Measurements from ENCODE around the gene KCTD2.
"Not testable (repeated sequence)": the region's sequence is repeated elsewhere in the genome, so short reads cannot be mapped to it uniquely, and the experiment has no call there.

Gene KCTD2

GRCh38 chr17:75044716-75045115 lies 2.3 kb upstream of the KCTD2 start:
- TF ChIP-seq, protein P1, sequence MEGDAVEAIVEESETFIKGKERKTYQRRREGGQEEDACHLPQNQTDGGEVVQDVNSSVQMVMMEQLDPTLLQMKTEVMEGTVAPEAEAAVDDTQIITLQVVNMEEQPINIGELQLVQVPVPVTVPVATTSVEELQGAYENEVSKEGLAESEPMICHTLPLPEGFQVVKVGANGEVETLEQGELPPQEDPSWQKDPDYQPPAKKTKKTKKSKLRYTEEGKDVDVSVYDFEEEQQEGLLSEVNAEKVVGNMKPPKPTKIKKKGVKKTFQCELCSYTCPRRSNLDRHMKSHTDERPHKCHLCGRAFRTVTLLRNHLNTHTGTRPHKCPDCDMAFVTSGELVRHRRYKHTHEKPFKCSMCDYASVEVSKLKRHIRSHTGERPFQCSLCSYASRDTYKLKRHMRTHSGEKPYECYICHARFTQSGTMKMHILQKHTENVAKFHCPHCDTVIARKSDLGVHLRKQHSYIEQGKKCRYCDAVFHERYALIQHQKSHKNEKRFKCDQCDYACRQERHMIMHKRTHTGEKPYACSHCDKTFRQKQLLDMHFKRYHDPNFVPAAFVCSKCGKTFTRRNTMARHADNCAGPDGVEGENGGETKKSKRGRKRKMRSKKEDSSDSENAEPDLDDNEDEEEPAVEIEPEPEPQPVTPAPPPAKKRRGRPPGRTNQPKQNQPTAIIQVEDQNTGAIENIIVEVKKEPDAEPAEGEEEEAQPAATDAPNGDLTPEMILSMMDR (IDR thresholded peaks at IDR 0.05; ENCODE audit: control insufficient read depth, extremely low read depth, insufficient read depth), result no peak
- H3K4me3 ChIP-seq (ENCODE audit: low read depth, low read length), result no peak overlapping the region
- no peak for DNase-seq (ENCODE audit: low read depth)

DNA sequence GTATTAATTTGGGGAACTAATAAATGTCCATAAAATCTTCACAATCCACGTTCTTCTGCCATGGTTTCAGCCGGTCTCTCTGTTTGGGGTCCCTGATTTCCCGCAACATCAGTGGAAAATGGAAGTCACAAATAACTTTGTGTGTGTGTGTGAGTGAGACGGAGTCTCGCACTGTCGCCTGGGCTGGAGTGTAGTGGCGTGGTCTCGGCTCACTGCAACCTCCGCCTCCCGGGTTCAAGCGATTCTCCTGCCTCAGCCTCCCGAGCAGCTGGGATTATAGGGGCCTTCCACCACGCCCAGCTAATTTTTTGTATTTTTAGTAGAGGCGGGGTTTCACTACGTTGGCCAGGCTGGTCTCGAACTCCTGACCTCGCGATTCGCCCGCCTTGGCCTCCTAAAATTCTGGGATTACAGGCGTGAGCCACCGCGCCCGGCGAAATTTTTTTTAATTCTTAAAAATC lies 1.0 kb upstream of the KCTD2 start:
- not testable (repeated sequence) for DNase-seq (ENCODE audit: low read depth)
- H3K4me3 ChIP-seq (ENCODE audit: low read depth, low read length), result peak overlapping the region; percentile 95

GRCh38 chr17:75047398-75048098 lies 523 bp downstream of the KCTD2 start:
- TF ChIP-seq, protein P1 (IDR thresholded peaks at IDR 0.05; ENCODE audit: control insufficient read depth, extremely low read depth, insufficient read depth), result no peak
- DNase-seq (ENCODE audit: low read depth), result no peak

GRCh38 chr17:75048249-75048878 lies 1.3 kb downstream of the KCTD2 start:
- no peak for DNase-seq (ENCODE audit: low read depth)
- H3K4me3 ChIP-seq (ENCODE audit: low read depth, low read length), result peak overlapping the region; percentile 95
- TF ChIP-seq, protein P1 (IDR thresholded peaks at IDR 0.05; ENCODE audit: control insufficient read depth, extremely low read depth, insufficient read depth), result no peak

More at GRCh38 chr17:75047398-75048098, 523 bp downstream of the KCTD2 start:
- H3K4me3 ChIP-seq (ENCODE audit: low read depth, low read length), result peak overlapping the region; percentile 95

- TF ChIP-seq, protein P1 (IDR thresholded peaks at IDR 0.05; ENCODE audit: control insufficient read depth, extremely low read depth, insufficient read depth), result no peak
- DNase-seq (ENCODE audit: low read depth), result no peak
- no peak overlapping the region for H3K4me3 ChIP-seq (ENCODE audit: low read depth, low read length)
Measured at GRCh38 chr17:75049057-75049456, 2.0 kb downstream of the KCTD2 start.

DNA sequence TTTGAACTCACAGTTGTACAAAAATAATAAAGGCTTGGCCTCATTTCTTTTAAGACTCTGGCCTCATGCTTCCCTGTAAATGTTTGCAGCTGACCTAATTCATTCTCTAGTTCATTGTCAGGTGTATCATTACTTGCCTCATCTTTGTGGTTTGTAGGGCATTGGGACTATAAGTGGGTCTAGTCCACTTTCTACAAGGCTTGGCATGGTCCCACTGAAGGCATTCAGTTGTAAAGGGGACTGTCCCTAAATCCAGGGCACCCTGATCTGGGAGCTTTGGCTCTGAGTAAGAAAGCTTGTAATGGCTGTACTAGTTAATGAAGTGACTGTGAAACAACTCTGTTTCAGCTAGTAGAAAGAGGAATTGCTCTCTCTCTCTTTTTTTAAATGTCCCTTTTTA lies 2.7 kb downstream of the KCTD2 start:
- TF ChIP-seq, protein P1 (IDR thresholded peaks at IDR 0.05; ENCODE audit: control insufficient read depth, extremely low read depth, insufficient read depth), result no peak
- DNase-seq (ENCODE audit: low read depth), result no peak

DNA sequence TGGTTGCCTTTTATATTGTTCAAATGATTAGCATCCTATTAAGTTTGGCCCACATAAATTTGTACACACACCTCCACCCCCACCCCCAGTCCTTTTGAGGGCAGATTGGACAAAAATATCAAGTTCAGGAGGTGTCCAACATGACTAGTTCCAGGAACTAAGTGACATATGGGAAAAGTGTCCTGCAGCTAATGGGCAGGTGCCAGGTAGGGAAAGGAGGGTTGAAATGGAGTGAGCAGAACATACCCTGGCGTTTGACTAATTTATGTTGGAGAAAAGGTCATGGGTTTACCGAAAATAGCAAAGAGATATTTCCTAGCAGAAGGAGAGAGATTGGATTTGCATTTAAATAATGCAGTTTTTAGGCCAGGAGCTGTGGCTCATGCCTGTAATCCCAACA lies 4.9 kb downstream of the KCTD2 start:
- no peak overlapping the region for H3K4me3 ChIP-seq (ENCODE audit: low read depth, low read length)
- no peak for DNase-seq (ENCODE audit: low read depth)
- TF ChIP-seq, protein P1 (IDR thresholded peaks at IDR 0.05; ENCODE audit: control insufficient read depth, extremely low read depth, insufficient read depth), result no peak

More for the DNA sequence above, 2.7 kb downstream of the KCTD2 start:
- H3K4me3 ChIP-seq (ENCODE audit: low read depth, low read length), result no peak overlapping the region
